MM.1S (cell line): ENCODE measurements around the gene ROR2.

Source experiments
- DNase-seq: peaks from one replicate; pipeline ENCODE4 v3.0.0-alpha.2; 2015
- H2AFZ ChIP-seq: fragments of 300-600 bp; sonication (generic); 2 replicates; pipeline ENCODE4 v1.6.0; 2016; ENCODE audit warnings: antibody characterized with exemption, low read length
- H3F3A ChIP-seq: fragments of 300-600 bp; sonication (generic); 2 replicates; pipeline ENCODE4 v1.6.1; 2016; ENCODE audit warnings: mild to moderate bottlenecking, antibody characterized with exemption, low read length, moderate library complexity, mixed read lengths; ENCODE audit not compliant: insufficient read depth
- H3K27ac ChIP-seq: fragments of 300-600 bp; sonication (generic); 2 replicates; pipeline ENCODE4 v1.5.1; 2016; ENCODE audit warnings: mild to moderate bottlenecking, low read length
- H3K27me3 ChIP-seq: fragments of 300-600 bp; sonication (generic); replicated peaks from 2 replicates; pipeline ENCODE4 v1.6.0; 2016; ENCODE audit warnings: low read length; ENCODE audit not compliant: insufficient read depth
- H3K36me3 ChIP-seq: fragments of 300-600 bp; sonication (generic); replicated peaks from 2 replicates; pipeline ENCODE4 v1.6.1; 2016; ENCODE audit warnings: mild to moderate bottlenecking, low read length, mixed read lengths; ENCODE audit not compliant: insufficient read depth
- H3K4me1 ChIP-seq: fragments of 300-600 bp; sonication (generic); 2 replicates; pipeline ENCODE4 v1.6.1; 2016; ENCODE audit warnings: low read length, mixed read lengths
- H3K4me2 ChIP-seq: fragments of 300-600 bp; sonication (generic); 2 replicates; pipeline ENCODE4 v1.6.0; 2016; ENCODE audit warnings: low read depth, low read length
- H3K4me3 ChIP-seq: fragments of 300-600 bp; sonication (generic); 2 replicates; pipeline ENCODE4 v1.5.1; 2016; ENCODE audit warnings: low read length, mixed read lengths
- H3K79me2 ChIP-seq: fragments of 300-600 bp; sonication (generic); 2 replicates; pipeline ENCODE4 v1.6.1; 2016; ENCODE audit warnings: mixed run types, low read length, mixed read lengths
- H3K9ac ChIP-seq: fragments of 300-600 bp; sonication (generic); 2 replicates; pipeline ENCODE4 v1.6.1; 2016; ENCODE audit warnings: low read length, mixed read lengths
- H3K9me2 ChIP-seq: fragments of 300-600 bp; sonication (generic); replicated peaks from 2 replicates; pipeline ENCODE4 v1.6.1; 2016; ENCODE audit warnings: mild to moderate bottlenecking, low read length, mixed read lengths; ENCODE audit not compliant: insufficient read depth
- H3K9me3 ChIP-seq: fragments of 300-600 bp; sonication (generic); replicated peaks from 2 replicates; pipeline ENCODE4 v1.6.1; 2016; ENCODE audit warnings: mild to moderate bottlenecking, low read length, mixed read lengths; ENCODE audit not compliant: insufficient read depth
- H4K20me1 ChIP-seq: fragments of 300-600 bp; sonication (generic); 2 replicates; pipeline ENCODE4 v1.6.1; 2016; ENCODE audit warnings: mild to moderate bottlenecking, low read length, moderate library complexity, mixed read lengths; ENCODE audit not compliant: insufficient read depth
- CTCF ChIP-seq: fragments of 300-600 bp; sonication (generic); IDR thresholded peaks from 2 replicates; pipeline ENCODE4 v1.5.1; 2016; ENCODE audit warnings: antibody characterized with exemption, low read length, mixed read lengths
- EZH2 ChIP-seq: fragments of 300-600 bp; sonication (generic); optimal IDR thresholded peaks from 2 replicates; pipeline ENCODE3; 2017; ENCODE audit warnings: low read depth, mild to moderate bottlenecking, antibody characterized with exemption, low read length, mixed read lengths
- EZH2phosphoT487 ChIP-seq: fragments of 300-600 bp; sonication (generic); IDR thresholded peaks from 2 replicates; pipeline ENCODE4 v1.6.1; 2018; ENCODE audit warnings: antibody characterized with exemption, low read length

ROR2 gene

GRCh38 chr9:91663858-91664257, 286.2 kb downstream of the ROR2 start:
- H2AFZ ChIP-seq: no peak overlapping the region
- H3K27ac ChIP-seq: no peak overlapping the region
- no peaks in the 10 kb centered on the region for H3K9me2 ChIP-seq
- no peaks in the 10 kb centered on the region for H3K79me2 ChIP-seq
- TF ChIP-seq EZH2 (no peak), CTCF (no peak), EZH2phosphoT487 (no peak)
- H4K20me1 ChIP-seq: no peaks in the 10 kb centered on the region
- no peaks in the 10 kb centered on the region for H3K9me3 ChIP-seq
- H3K4me2 ChIP-seq: no peak overlapping the region
- H3K4me1 ChIP-seq: no peaks in the 10 kb centered on the region
- no peak overlapping the region for H3K4me3 ChIP-seq
- H3F3A ChIP-seq: no peaks in the 10 kb centered on the region
- H3K36me3 ChIP-seq: no peaks in the 10 kb centered on the region
- H3K27me3 ChIP-seq: no peaks in the 10 kb centered on the region
- no peak for DNase-seq
- H3K9ac ChIP-seq: no peak overlapping the region

GRCh38 chr9:91661451-91661850, 288.6 kb downstream of the ROR2 start:
- Histone ChIP-seq H3K4me3 (no peak overlapping the region), H3K36me3 (no peaks in the 10 kb centered on the region), H3K9me2 (no peaks in the 10 kb centered on the region), H3K9me3 (no peaks in the 10 kb centered on the region), H3K27ac (no peak overlapping the region), H3K4me1 (no peaks in the 10 kb centered on the region), H3K9ac (no peak overlapping the region), H3F3A (no peaks in the 10 kb centered on the region), H3K4me2 (no peak overlapping the region), H3K79me2 (no peaks in the 10 kb centered on the region), H2AFZ (no peak overlapping the region), H3K27me3 (no peaks in the 10 kb centered on the region), H4K20me1 (no peaks in the 10 kb centered on the region)
- TF ChIP-seq EZH2phosphoT487 (no peak), EZH2 (no peak), CTCF (no peak)
- DNase-seq: no peak

- no peaks in the 10 kb centered on the region for H3K27me3 ChIP-seq
- no peaks in the 10 kb centered on the region for H3K79me2 ChIP-seq
- H3K4me1 ChIP-seq: no peaks in the 10 kb centered on the region
- H3K27ac ChIP-seq: no peak overlapping the region
- H3F3A ChIP-seq: no peaks in the 10 kb centered on the region
- H4K20me1 ChIP-seq: no peaks in the 10 kb centered on the region
- H3K36me3 ChIP-seq: no peaks in the 10 kb centered on the region
- no peaks in the 10 kb centered on the region for H3K9me3 ChIP-seq
- H3K9ac ChIP-seq: no peak overlapping the region
- no peak for DNase-seq
- TF ChIP-seq CTCF: no peak
- no peak for TF ChIP-seq EZH2
- no peak for TF ChIP-seq EZH2phosphoT487
- H3K4me3 ChIP-seq: no peak overlapping the region
- H2AFZ ChIP-seq: no peak overlapping the region
- H3K4me2 ChIP-seq: no peak overlapping the region
- H3K9me2 ChIP-seq: no peaks in the 10 kb centered on the region
Observed at GRCh38 chr9:91660521-91660920, 289.5 kb downstream of the ROR2 start.
